NCI-H526 treated with DMSO at 0.1 percent for 48 hours (cell line): ENCODE data around the gene ENHO.

Source experiments
- DNase-seq: peaks from one replicate; lab custom pipeline; 2025; lab: John Stamatoyannopoulos, UW

The ENHO gene

GRCh38 chr9:34475097-34475496, 47.7 kb downstream of the ENHO start:
- DNase-seq: no peak
